Mucosa of descending colon (tissue), 3 donors: ENCODE data around the gene LZTS2. TPM values are rescaled to one million over a fixed set of nuclear protein-coding genes. Genes with fewer than 3 reads are reported as not detected.

Experiments
- ATAC-seq: fragments of 200-7000 bp; cut with Tn5 transposase; one replicate; pipeline ENCODE4 v1.9.1; 2020; ENCODE audit warnings: mild to moderate bottlenecking, moderate library complexity
- DNase-seq, 3 donors: peaks; one replicate each; pipeline ENCODE4 v3.0.0-alpha.2; 2020
- H3K36me3 ChIP-seq: fragments of 200-600 bp; one replicate; pipeline ENCODE4 v1.8.0; 2021; ENCODE audit warnings: low read depth, mild to moderate bottlenecking
- H3K4me1 ChIP-seq: fragments of 200-600 bp; one replicate; pipeline ENCODE4 v1.8.0; 2021; ENCODE audit warnings: low read depth, mild to moderate bottlenecking
- H3K4me3 ChIP-seq: fragments of 200-600 bp; one replicate; pipeline ENCODE4 v1.8.0; 2021; ENCODE audit warnings: mild to moderate bottlenecking
- H3K9me3 ChIP-seq: fragments of 200-600 bp; one replicate; pipeline ENCODE4 v1.8.0; 2021; ENCODE audit warnings: mild to moderate bottlenecking
- intact Hi-C, 2 donors: fragments of 100-400 bp; cut with DNase I in 1 of 2; cut with micrococcal nuclease in 1 of 2; formaldehyde crosslinking; loops; one replicate each; pipeline versions ENCODE4 v1.11.0 to v1.11.1; 2022; cut with DNase I, micrococcal nuclease
- total RNA-seq, 3 donors: library from RNA; stranded (reverse); fragmentation: NEBNext Ultra II Directional in 2 of 3; extraction: Animal tissue kit (Norgen Biotek cat#: 25700) in 2 of 3; gene quantifications; one replicate each; pipeline versions ENCODE4 v1.2.1 to v1.2.4, GENCODE V29; 2021 to 2023
- TF ChIP-seq, protein P1 (sequence below): fragments of 200-600 bp; IDR thresholded peaks from one replicate; pipeline ENCODE4 v1.8.0; 2022; ENCODE audit warnings: antibody characterized with exemption, mild to moderate bottlenecking
- donor health status: DM: no; HTN: no; CAD: no; lungs with moderate emphysema.
- donor health status: DM: no; HTN: no; CAD: no.
- donor health status: DM: no; HTN: yes; CAD: no.

LZTS2 gene
- total RNA-seq, 3 donors from 2014 or later = 26.0 to 82.1 (median 31.5) TPM

DNA sequence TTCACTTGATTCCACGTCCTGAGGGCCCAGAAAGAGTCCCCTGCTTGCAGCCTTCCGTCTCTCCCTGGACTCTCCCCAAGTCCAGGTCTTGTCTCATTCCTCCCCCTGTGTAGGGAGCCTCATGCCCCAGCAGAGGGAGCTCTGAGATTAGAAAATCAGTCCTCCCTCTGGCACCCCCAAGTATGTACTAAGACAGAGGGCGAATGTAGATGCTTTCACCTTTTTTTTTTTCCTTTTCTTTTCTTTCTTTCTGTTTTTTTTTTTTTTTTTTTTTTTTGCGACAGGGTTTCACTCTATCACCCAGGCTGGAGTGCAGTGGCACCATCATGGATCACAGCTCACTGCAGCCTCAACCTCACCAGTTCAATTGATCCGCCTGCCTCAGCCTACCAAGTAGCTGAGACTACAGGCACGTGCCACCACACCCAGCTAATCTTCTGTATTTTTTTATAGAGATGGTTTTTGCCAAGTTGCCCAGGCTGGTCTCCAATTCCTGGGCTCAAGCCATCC is 41.7 kb downstream of the LZTS2 start:
- intact Hi-C loops = no loop called here
- H3K36me3 ChIP-seq = no peaks in the 10 kb centered on the region
- DNase-seq (peak; percentile 73 to 89 (median 83)), ATAC-seq (peak; percentile 67)
- TF ChIP-seq, protein P1, sequence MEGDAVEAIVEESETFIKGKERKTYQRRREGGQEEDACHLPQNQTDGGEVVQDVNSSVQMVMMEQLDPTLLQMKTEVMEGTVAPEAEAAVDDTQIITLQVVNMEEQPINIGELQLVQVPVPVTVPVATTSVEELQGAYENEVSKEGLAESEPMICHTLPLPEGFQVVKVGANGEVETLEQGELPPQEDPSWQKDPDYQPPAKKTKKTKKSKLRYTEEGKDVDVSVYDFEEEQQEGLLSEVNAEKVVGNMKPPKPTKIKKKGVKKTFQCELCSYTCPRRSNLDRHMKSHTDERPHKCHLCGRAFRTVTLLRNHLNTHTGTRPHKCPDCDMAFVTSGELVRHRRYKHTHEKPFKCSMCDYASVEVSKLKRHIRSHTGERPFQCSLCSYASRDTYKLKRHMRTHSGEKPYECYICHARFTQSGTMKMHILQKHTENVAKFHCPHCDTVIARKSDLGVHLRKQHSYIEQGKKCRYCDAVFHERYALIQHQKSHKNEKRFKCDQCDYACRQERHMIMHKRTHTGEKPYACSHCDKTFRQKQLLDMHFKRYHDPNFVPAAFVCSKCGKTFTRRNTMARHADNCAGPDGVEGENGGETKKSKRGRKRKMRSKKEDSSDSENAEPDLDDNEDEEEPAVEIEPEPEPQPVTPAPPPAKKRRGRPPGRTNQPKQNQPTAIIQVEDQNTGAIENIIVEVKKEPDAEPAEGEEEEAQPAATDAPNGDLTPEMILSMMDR = peak; percentile 86
- peaks cover 26% of the 10 kb centered on the region for H3K4me1 ChIP-seq
- H3K9me3 ChIP-seq = no peaks in the 10 kb centered on the region
- no peak overlapping the region for H3K4me3 ChIP-seq

DNA sequence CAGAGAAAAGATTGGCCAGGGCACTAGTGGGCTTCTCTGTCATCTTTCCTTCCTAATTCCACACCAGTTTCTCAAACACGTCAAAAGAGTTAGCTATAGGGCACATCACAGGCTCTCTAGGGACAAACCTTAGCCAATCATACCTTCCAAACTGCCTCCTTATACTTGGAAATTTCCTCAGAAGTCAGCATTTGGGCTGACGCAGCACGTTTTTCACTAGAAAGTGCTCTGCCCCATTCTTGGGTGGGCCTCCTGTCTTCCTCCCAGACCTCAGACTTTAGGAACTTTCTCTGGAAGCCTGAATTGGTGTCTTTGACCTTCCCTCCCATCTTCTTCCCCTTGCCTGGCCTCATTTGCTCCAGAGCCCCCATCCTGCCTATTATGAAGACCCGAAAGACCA is 42.5 kb downstream of the LZTS2 start:
- TF ChIP-seq, protein P1 = no peak
- ATAC-seq = no peak

DNA sequence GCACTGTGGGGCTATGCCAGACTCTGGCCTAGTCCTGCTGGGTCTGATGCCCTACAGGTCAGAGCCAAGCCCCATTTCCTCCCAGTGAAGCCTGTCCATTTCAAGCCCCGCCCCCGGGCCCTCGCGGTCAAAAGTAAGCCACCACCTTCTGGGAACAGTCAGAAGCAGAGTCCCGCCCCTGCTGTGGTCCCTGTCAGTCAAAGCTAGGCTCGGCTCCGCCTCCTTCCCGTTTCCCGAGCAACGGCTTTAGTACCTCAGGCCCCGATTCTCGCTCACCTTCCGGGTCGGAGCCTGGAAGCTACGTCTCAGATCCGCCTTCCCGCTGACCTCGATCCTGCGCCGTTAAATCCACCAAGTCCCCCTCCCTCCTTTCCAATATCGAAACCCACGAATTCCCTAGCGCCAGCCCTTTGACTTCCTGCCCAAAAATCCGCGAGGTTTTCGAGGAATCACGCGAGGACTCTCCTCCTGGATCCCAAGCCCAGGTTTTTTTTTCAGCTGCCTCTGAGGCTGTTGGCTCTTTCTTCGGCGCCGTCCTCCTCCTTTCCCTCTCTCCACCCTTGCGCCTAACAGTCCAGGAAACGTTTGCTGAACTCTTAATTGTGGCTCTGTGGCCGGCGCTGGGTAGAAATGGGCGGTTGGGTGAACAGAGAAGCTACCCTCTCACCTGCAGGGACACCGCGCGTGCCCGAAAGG is 43.2 kb downstream of the LZTS2 start:
- H3K4me1 ChIP-seq = peaks cover 26% of the 10 kb centered on the region
- intact Hi-C loops = no loop called here
- H3K9me3 ChIP-seq = no peaks in the 10 kb centered on the region
- no peaks in the 10 kb centered on the region for H3K36me3 ChIP-seq
- H3K4me3 ChIP-seq = peak overlapping the region; percentile 25
- ATAC-seq (peak; percentile 95), DNase-seq (peak; percentile 99 to 100 (median 99))
- TF ChIP-seq, protein P1 = no peak

More for the DNA sequence above, 42.5 kb downstream of the LZTS2 start:
- peak in 1 of 3 donors; percentile 17 for DNase-seq
- H3K4me3 ChIP-seq = no peak overlapping the region
- intact Hi-C loops = no loop called here
- H3K36me3 ChIP-seq = no peaks in the 10 kb centered on the region
- H3K9me3 ChIP-seq = no peaks in the 10 kb centered on the region
- H3K4me1 ChIP-seq = peaks cover 26% of the 10 kb centered on the region

DNA sequence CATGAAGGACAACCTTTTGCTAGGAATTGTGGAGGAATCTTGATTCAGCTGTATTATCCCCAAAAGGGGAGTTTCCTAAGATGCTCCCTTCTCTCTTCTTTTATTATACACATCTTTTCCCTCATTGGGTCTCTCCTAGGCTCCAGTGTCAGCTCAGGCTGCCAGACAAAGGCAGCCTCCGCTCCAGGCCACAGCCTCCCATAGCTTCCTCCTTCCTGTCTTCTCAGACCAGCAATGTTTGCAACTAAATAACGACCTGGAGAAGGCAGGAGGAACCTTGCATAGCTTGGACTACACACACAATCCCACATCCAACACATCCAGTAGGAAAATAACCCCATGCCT is 43.7 kb downstream of the LZTS2 start:
- H3K9me3 ChIP-seq = no peaks in the 10 kb centered on the region
- TF ChIP-seq, protein P1 = no peak
- ATAC-seq (peak; percentile 25), DNase-seq (no peak)
- H3K4me1 ChIP-seq = peaks cover 26% of the 10 kb centered on the region
- no peaks in the 10 kb centered on the region for H3K36me3 ChIP-seq
- intact Hi-C loops = no loop called here
- no peak overlapping the region for H3K4me3 ChIP-seq

DNA sequence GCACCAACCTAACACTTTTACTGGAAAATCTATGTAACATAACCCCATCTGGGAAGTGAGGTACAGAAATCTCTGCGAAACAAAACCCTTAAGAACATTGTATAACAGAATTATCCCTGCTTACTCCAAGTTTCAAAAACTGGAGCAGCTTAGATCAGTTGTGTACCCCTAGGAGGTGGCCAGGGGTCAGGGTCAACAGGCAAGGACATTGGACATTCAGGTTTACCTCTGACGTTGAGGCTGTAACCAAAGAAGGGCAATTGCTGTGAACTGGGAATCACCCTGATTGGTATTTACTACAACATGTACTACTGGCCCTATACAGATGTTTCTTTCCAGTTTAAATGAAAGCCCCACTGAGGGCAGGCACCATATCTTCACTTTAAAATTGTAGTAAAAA is 44.5 kb downstream of the LZTS2 start:
- DNase-seq (no peak), ATAC-seq (no peak)
- H3K9me3 ChIP-seq = no peaks in the 10 kb centered on the region
- TF ChIP-seq, protein P1 = no peak
- H3K4me3 ChIP-seq = no peak overlapping the region
- no peaks in the 10 kb centered on the region for H3K36me3 ChIP-seq
- peaks cover 26% of the 10 kb centered on the region for H3K4me1 ChIP-seq
- intact Hi-C loops = no loop called here
